ENCODE measurements around the gene IL17RA.

GRCh38 chr22:17131686-17132085 lies 46.9 kb downstream of the IL17RA start:
- TF ChIP-seq CTCF (IDR thresholded peaks at IDR 0.05; ENCODE audit: low read length): no peak
- TF ChIP-seq EZH2 (optimal IDR thresholded peaks at IDR 0.05; ENCODE audit: low read depth, low read length): no peak
- TF ChIP-seq EZH2phosphoT487 (IDR thresholded peaks at IDR 0.05; ENCODE audit: low read length): no peak
